SH-SY5Y (cell line): ENCODE results near the gene ONECUT3.

Experiments used
- GATA2 ChIP-seq: IDR thresholded peaks from 2 replicates; pipeline ENCODE4 v1.6.1; 2011; ENCODE audit warnings: mild to moderate bottlenecking, low read depth, low read length
- GATA3 ChIP-seq: IDR thresholded peaks from 2 replicates; pipeline ENCODE4 v1.6.1; 2011; ENCODE audit warnings: low read depth, mild to moderate bottlenecking, low read length, moderate library complexity

DNA sequence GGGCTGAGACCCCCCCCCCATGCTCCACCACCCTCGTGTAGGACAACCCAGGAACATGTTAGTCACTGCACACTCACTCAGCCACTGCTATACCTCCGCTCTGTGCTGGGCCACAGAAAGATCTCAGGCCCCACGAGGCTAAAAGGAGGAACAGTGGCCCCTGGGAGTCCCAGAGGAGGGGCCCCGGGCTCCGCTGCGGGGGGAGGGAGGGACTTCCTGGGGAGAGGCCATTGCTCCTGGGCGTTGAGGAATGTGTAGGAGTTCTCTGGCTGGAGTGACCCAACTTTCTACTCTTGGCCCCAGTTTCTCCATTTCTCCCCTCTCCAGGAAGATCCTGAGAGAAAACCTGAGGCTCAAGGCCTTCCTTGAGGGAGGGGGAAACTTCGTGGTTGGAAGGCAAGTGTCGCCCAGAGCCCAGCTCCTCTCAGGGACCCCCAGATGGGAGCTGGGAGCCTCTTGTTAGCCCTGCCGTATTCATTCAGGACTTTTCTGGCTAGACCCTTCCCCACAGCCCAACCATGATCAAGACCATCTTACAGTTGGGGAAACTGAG, 13.6 kb downstream of the ONECUT3 start:
- TF ChIP-seq GATA3 (no peak), GATA2 (no peak)
